Lung (tissue), 12 donors: ENCODE results near the gene SEC23B. TPM values are rescaled to one million over a fixed set of nuclear protein-coding genes. Genes with fewer than 3 reads are reported as not detected.

Source experiments
- ATAC-seq: fragments of 200-7000 bp; cut with Tn5 transposase; one replicate; pipeline ENCODE4 v1.9.1; 2020; ENCODE audit warnings: moderate number of reproducible peaks; ENCODE audit not compliant: insufficient read depth, low FRiP score
- DNase-seq, 3 donors: peaks; one replicate each; pipeline ENCODE4 v3.0.0-alpha.2; 2013 to 2017
- H3K27ac ChIP-seq, 2 donors: one replicate each; pipeline ENCODE4 v1.5.1; 2013; ENCODE audit warnings: mild to moderate bottlenecking in 2 of 2, moderate library complexity in 2 of 2, control low read depth in 1 of 2, inconsistent platforms in 1 of 2, low read depth in 1 of 2, low read length in 1 of 2
- H3K27me3 ChIP-seq, 3 donors: one replicate each; pipeline ENCODE4 v1.5.1; 2013; ENCODE audit warnings: low read length in 2 of 3; ENCODE audit not compliant: control insufficient read depth in 3 of 3, insufficient read depth in 3 of 3
- H3K36me3 ChIP-seq, 4 donors: one replicate each; pipeline ENCODE4 v1.5.1; 2013; ENCODE audit warnings: low read length in 4 of 4, mild to moderate bottlenecking in 1 of 4, moderate library complexity in 1 of 4; ENCODE audit not compliant: control insufficient read depth in 4 of 4, insufficient read depth in 4 of 4
- H3K4me1 ChIP-seq, 5 donors: one replicate each; pipeline ENCODE4 v1.5.1; 2013; ENCODE audit warnings: low read length in 5 of 5, mild to moderate bottlenecking in 2 of 5, moderate library complexity in 1 of 5; ENCODE audit not compliant: control insufficient read depth in 5 of 5, insufficient read depth in 5 of 5
- H3K4me3 ChIP-seq: one replicate; pipeline ENCODE4 v1.5.1; 2013; ENCODE audit warnings: mild to moderate bottlenecking, control low read depth, moderate library complexity
- H3K9ac ChIP-seq, 2 donors: one replicate each; pipeline ENCODE4 v1.5.1; 2013; ENCODE audit warnings: low read length in 2 of 2, control low read depth in 1 of 2; ENCODE audit not compliant: insufficient read depth in 1 of 2
- H3K9me3 ChIP-seq, 4 donors: one replicate each; pipeline ENCODE4 v1.5.1; 2013; ENCODE audit warnings: low read length in 3 of 4, mild to moderate bottlenecking in 1 of 4, moderate library complexity in 1 of 4; ENCODE audit not compliant: control insufficient read depth in 4 of 4, insufficient read depth in 3 of 4
- CTCF ChIP-seq: IDR thresholded peaks from 2 replicates; pipeline ENCODE4 v1.5.1; 2012; ENCODE audit warnings: mild to moderate bottlenecking; ENCODE audit errors: control extremely low read depth, extremely low read depth
- WGBS, 2 donors: extraction: QIAGEN DNeasy Blood & Tissue Kit; methylation state at CpG; one replicate each; pipeline ENCODE4 v1.1.7; 2013; 5-methylcytosine and 5-hydroxymethylcytosine counted together
- polyA plus RNA-seq, 2 donors: library from polyadenylated mRNA; stranded (reverse); fragments of 200-250 nt; gene quantifications; one replicate each; pipeline ENCODE4 v1.2.1, GENCODE V29; 2013
- total RNA-seq, 2 donors: library from RNA; depleted of rRNA in 1 of 2; stranded (reverse); fragments of >200 nt in 1 of 2; gene quantifications; one replicate each; pipeline ENCODE4 v1.2.1, GENCODE V29; 2014 to 2021
- donor health status: control.
- donor health status: control.
- donor health status: Bipolar disorder and iron deficiency.
- donor health status: healthy.
- donor health status: DM: yes; HTN: yes; CAD: no.

The SEC23B gene
- total and polyA plus RNA-seq, 4 donors, result 10.3 to 79.5 (median 57.8) TPM

- peaks cover 0 to 21% (median 5%) of the 10 kb centered on the region in 5 donors for H3K4me1 ChIP-seq
- H3K4me3 ChIP-seq, result peak within 1 kb of the TSS; percentile 95
- no peaks in the 10 kb centered on the region for H3K27me3 ChIP-seq
- peaks cover 8 to 12% (median 10%) of the 10 kb centered on the region in 4 donors for H3K36me3 ChIP-seq
- WGBS, 2 donors, result 0% methylated on average over 57 of the region's 57 CpGs
- ATAC-seq (peak; percentile 99), DNase-seq (peak; percentile 97 to 98 (median 98))
- peak within 1 kb of the TSS; percentile 83 to 92 for H3K27ac ChIP-seq
- no peak for TF ChIP-seq CTCF
- peak within 1 kb of the TSS; percentile 77 to 97 for H3K9ac ChIP-seq
- H3K9me3 ChIP-seq, result no peaks in the 10 kb centered on the region
Observed at GRCh38 chr20:18466894-18467730, 40.6 kb upstream of the SEC23B start, which contains the start of the genes DZANK1 and POLR3F. Gene DZANK1 (minus strand): TSS chr20:18467030. CDS start chr20:18465358, 1,672 bp downstream. Gene POLR3F (plus strand): TSS chr20:18467390. CDS start chr20:18467507, 117 bp downstream.

- TF ChIP-seq CTCF, result no peak
- DNase-seq (no peak), ATAC-seq (no peak)
- Histone ChIP-seq H3K4me3 (no peak overlapping the region), H3K9ac (no peak overlapping the region), H3K27ac (no peak overlapping the region), H3K36me3 (peaks cover 5 to 45% (median 19%) of the 10 kb centered on the region in 4 donors), H3K27me3 (no peaks in the 10 kb centered on the region), H3K9me3 (no peaks in the 10 kb centered on the region), H3K4me1 (no peaks in the 10 kb centered on the region)
- 96 to 98% methylated on average over 1 of the region's 1 CpG for WGBS, 2 donors
Observed at GRCh38 chr20:18477218-18477617, 30.5 kb upstream of the SEC23B start.

GRCh38 chr20:18477821-18478220 is 29.9 kb upstream of the SEC23B start:
- Histone ChIP-seq H3K9ac (no peak overlapping the region), H3K27ac (no peak overlapping the region), H3K9me3 (no peaks in the 10 kb centered on the region), H3K36me3 (peaks cover 5 to 51% (median 24%) of the 10 kb centered on the region in 4 donors), H3K27me3 (no peaks in the 10 kb centered on the region), H3K4me1 (no peaks in the 10 kb centered on the region), H3K4me3 (no peak overlapping the region)
- DNase-seq (no peak), ATAC-seq (no peak)
- WGBS, 2 donors, result 84 to 96% methylated on average over 1 of the region's 1 CpG
- no peak for TF ChIP-seq CTCF
